Colonic mucosa (tissue), 4 donors: ENCODE data around the gene SORCS3. TPM values are rescaled to one million over a fixed set of nuclear protein-coding genes. Genes with fewer than 3 reads are reported as not detected.

Source experiments
- DNase-seq: peaks from one replicate; pipeline ENCODE4 v3.0.0-alpha.2; 2020
- H3K27ac ChIP-seq: fragments of 200-600 bp; one replicate; pipeline ENCODE4 v1.8.0; 2021
- H3K27me3 ChIP-seq: fragments of 200-600 bp; one replicate; pipeline ENCODE4 v1.8.0; 2021
- H3K36me3 ChIP-seq: fragments of 200-600 bp; one replicate; pipeline ENCODE4 v1.8.0; 2021
- H3K4me1 ChIP-seq: fragments of 200-600 bp; one replicate; pipeline ENCODE4 v1.8.0; 2021; ENCODE audit warnings: mild to moderate bottlenecking
- H3K4me3 ChIP-seq: fragments of 200-600 bp; one replicate; pipeline ENCODE4 v1.8.0; 2021
- H3K9ac ChIP-seq, 2 donors: one replicate each; pipeline ENCODE4 v1.7.0; 2013; ENCODE audit warnings: control low read depth in 2 of 2, low read depth in 2 of 2, low read length in 2 of 2
- H3K9me3 ChIP-seq: fragments of 200-600 bp; one replicate; pipeline ENCODE4 v1.8.0; 2021
- CTCF ChIP-seq: fragments of 200-600 bp; IDR thresholded peaks from one replicate; pipeline ENCODE4 v1.8.0; 2022; ENCODE audit warnings: antibody characterized with exemption, mild to moderate bottlenecking
- intact Hi-C: fragments of 100-400 bp; cut with DNase I; formaldehyde crosslinking; loops from one replicate; pipeline ENCODE4 v1.14.1; 2022
- total RNA-seq, 2 donors: library from RNA; stranded (reverse); fragmentation: NEBNext Ultra II Directional in 1 of 2; extraction: Animal tissue kit (Norgen Biotek cat#: 25700) in 1 of 2; gene quantifications; one replicate each; pipeline ENCODE4 v1.2.1, GENCODE V29; 2021
- donor health status: healthy.
- donor health status: DM: no; HTN: no; CAD: no.
- donor health status: DM: no; HTN: no; CAD: no.

SORCS3 gene
- total RNA-seq, 2 donors from 2014 or later, result 0.08 TPM; not detected in 1

- intact Hi-C loops, result no loop called here
Observed at GRCh38 chr10:104784452-104784851, 143.4 kb downstream of the SORCS3 start.

DNA sequence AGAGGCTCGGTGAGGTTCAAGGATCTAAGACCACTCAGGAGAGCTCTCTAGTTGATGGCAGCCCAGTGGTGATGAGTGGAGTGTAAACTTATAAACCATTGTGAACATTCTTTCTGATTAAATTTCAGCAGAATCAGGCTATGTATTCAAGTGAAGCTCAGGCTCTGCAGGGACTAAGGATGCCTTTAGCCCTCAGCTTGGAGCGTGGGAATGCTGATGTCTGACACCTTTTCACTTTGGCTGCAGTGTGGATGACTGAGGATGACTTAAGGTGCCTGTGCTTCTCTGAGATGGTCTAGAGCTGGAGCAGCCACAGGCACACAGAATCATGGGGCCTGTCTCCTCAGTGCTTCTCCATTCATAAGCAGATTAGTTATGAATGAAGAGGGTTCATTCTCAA, 150.4 kb downstream of the SORCS3 start:
- Histone ChIP-seq H3K9ac (no peak overlapping the region), H3K9me3 (no peaks in the 10 kb centered on the region), H3K27me3 (no peaks in the 10 kb centered on the region), H3K4me1 (no peaks in the 10 kb centered on the region), H3K27ac (no peak overlapping the region), H3K36me3 (no peaks in the 10 kb centered on the region), H3K4me3 (no peak overlapping the region)
- intact Hi-C loops, result no loop called here
- DNase-seq, result no peak
- TF ChIP-seq CTCF, result no peak

More at GRCh38 chr10:104784452-104784851, 143.4 kb downstream of the SORCS3 start:
- H3K9me3 ChIP-seq, result no peaks in the 10 kb centered on the region
- no peak for TF ChIP-seq CTCF
- H3K27ac ChIP-seq, result no peak overlapping the region
- H3K9ac ChIP-seq, result no peak overlapping the region
- DNase-seq, result no peak
- no peaks in the 10 kb centered on the region for H3K27me3 ChIP-seq
- no peaks in the 10 kb centered on the region for H3K36me3 ChIP-seq
- H3K4me3 ChIP-seq, result no peak overlapping the region
- no peaks in the 10 kb centered on the region for H3K4me1 ChIP-seq

- H3K36me3 ChIP-seq, result no peaks in the 10 kb centered on the region
- H3K4me1 ChIP-seq, result no peaks in the 10 kb centered on the region
- TF ChIP-seq CTCF, result no peak
- H3K27ac ChIP-seq, result no peak overlapping the region
- DNase-seq, result no peak
- no peak overlapping the region for H3K4me3 ChIP-seq
- intact Hi-C loops, result no loop called here
- no peaks in the 10 kb centered on the region for H3K9me3 ChIP-seq
- no peak overlapping the region for H3K9ac ChIP-seq
- no peaks in the 10 kb centered on the region for H3K27me3 ChIP-seq
Observed at GRCh38 chr10:104795411-104795810, 154.3 kb downstream of the SORCS3 start.

DNA sequence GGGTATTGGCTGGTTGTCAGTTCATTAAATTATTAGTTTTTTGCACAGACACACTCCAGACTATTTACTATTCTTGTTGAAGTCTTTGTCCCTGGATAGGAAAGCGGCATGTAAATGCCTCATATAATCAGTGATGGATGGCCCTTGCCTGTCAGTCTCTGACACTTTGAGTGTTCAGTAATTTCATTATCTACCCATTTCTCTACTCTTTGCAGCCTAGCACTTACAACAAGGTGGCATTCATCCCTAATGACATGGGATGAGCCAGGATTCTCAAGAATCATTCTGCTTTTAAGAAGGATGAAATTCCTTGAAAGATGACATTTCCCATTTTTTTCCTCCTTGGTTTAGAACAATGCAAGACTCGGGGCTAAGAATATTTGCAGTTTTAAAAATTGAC, 155.7 kb downstream of the SORCS3 start:
- H3K27ac ChIP-seq, result no peak overlapping the region
- no peaks in the 10 kb centered on the region for H3K27me3 ChIP-seq
- H3K9me3 ChIP-seq, result no peaks in the 10 kb centered on the region
- intact Hi-C loops, result no loop called here
- no peak overlapping the region for H3K4me3 ChIP-seq
- no peaks in the 10 kb centered on the region for H3K36me3 ChIP-seq
- no peak for TF ChIP-seq CTCF
- H3K4me1 ChIP-seq, result no peaks in the 10 kb centered on the region
- DNase-seq, result no peak
- H3K9ac ChIP-seq, result no peak overlapping the region

- Histone ChIP-seq H3K27me3 (no peaks in the 10 kb centered on the region), H3K4me3 (no peak overlapping the region), H3K9me3 (no peaks in the 10 kb centered on the region), H3K36me3 (no peaks in the 10 kb centered on the region), H3K27ac (no peak overlapping the region), H3K4me1 (no peaks in the 10 kb centered on the region), H3K9ac (no peak overlapping the region)
- no peak for DNase-seq
- intact Hi-C loops, result no loop called here
- no peak for TF ChIP-seq CTCF
Observed at GRCh38 chr10:104802941-104803340, 161.9 kb downstream of the SORCS3 start.

DNA sequence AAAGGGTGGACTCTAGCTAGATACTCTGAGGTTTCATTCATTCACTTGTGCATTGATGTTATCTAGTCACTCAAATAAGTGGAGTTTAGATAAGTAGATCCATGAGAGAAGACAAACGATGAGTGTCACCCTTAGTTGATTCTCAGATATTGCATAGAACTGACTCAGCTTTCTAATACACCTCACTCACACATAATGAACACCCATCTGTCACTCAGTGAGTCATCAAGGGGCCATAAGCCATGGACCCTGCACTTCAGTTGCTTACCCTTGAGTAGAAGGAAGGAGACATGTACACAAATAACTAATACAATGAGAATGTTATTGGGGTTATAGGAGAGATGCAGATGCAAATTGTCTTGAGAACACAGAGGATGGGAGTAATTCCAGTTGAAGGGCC, 163.8 kb downstream of the SORCS3 start:
- Histone ChIP-seq H3K9ac (no peak overlapping the region), H3K27ac (no peak overlapping the region), H3K27me3 (no peaks in the 10 kb centered on the region), H3K4me1 (no peaks in the 10 kb centered on the region), H3K4me3 (no peak overlapping the region), H3K36me3 (no peaks in the 10 kb centered on the region), H3K9me3 (no peaks in the 10 kb centered on the region)
- TF ChIP-seq CTCF, result no peak
- intact Hi-C loops, result no loop called here
- DNase-seq, result no peak
